ENCODE results near the gene TBK1. TPM values are rescaled to one million over a fixed set of nuclear protein-coding genes. Genes with fewer than 3 reads are reported as not detected.

Gene TBK1
- total RNA-seq = 17.5 TPM
- 10 to 100 TPM; 13.3 to 18.3 (median 14.0) TPM for polyA plus RNA-seq (ENCODE audit: insufficient read depth in 1 of 8, insufficient read length in 8 of 8, low replicate concordance in 1 of 8)
- long read RNA-seq, donor 1 = 0 reads
- long read RNA-seq, donor 2, partial matches to known transcripts = 0 of 1 reads
- long read RNA-seq, donor 2, other reads (novel, unspliced or antisense) = 0 of 1 reads
- long read RNA-seq, donor 3, partial matches to known transcripts = 0 of 4 reads
- long read RNA-seq, donor 3, other reads (novel, unspliced or antisense) = 0 of 4 reads
- long read RNA-seq, donor 4, partial matches to known transcripts = 0 of 1 reads
- long read RNA-seq, donor 4, other reads (novel, unspliced or antisense) = 0 of 1 reads
- long read RNA-seq, donor 5, transcript TBK1-201 (21 exons, 3,256 nt) = major isoform, 8 of 8 reads
- long read RNA-seq, donor 5, partial matches to known transcripts = 0 of 8 reads
- long read RNA-seq, donor 5, other reads (novel, unspliced or antisense) = 0 of 8 reads
- long read RNA-seq, donor 6, partial matches to known transcripts = 0 of 4 reads
- long read RNA-seq, donor 6, other reads (novel, unspliced or antisense) = 0 of 4 reads
- long read RNA-seq, donor 7 = 0 reads
- long read RNA-seq, donor 8, partial matches to known transcripts = 0 of 1 reads
- long read RNA-seq, donor 8, other reads (novel, unspliced or antisense) = 0 of 1 reads
- long read RNA-seq, donor 9 = 0 reads
- long read RNA-seq, donor 10, partial matches to known transcripts = 0 of 4 reads
- long read RNA-seq, donor 10, other reads (novel, unspliced or antisense) = 0 of 4 reads
- long read RNA-seq, donor 11, partial matches to known transcripts = 0 of 3 reads
- long read RNA-seq, donor 11, other reads (novel, unspliced or antisense) = 0 of 3 reads

- peak; percentile 94 for DNase-seq
- no peaks in the 10 kb centered on the region for H3K9me3 ChIP-seq (replicated peaks; ENCODE audit: control insufficient read depth, low read depth, low read length)
- H3K27me3 ChIP-seq (ENCODE audit: control insufficient read depth, insufficient read depth, low read length) = no peaks in the 10 kb centered on the region
- peaks cover 11% of the 10 kb centered on the region for H3K36me3 ChIP-seq (ENCODE audit: control insufficient read depth, insufficient read depth, low read length)
- H3K4me3 ChIP-seq (ENCODE audit: low read length) = peak within 1 kb of the TSS; percentile 98
- H3K4me1 ChIP-seq (ENCODE audit: control insufficient read depth, insufficient read depth, low read length) = peaks cover 4% of the 10 kb centered on the region
- H3K27ac ChIP-seq (ENCODE audit: low read length) = peak within 1 kb of the TSS; percentile 94
- under 1% methylated on average over 92 of the region's 94 CpGs for WGBS (ENCODE audit: insufficient coverage)
Measured at GRCh38 chr12:64451687-64452558, at the start of gene TBK1. TBK1 (plus strand) TSS chr12:64452120; CDS start chr12:64455871, 3,751 bp downstream.

GRCh38 chr12:64402181-64402580 lies 49.7 kb upstream of the TBK1 start:
- DNase-seq = no peak
- Histone ChIP-seq H3K36me3 (ENCODE audit: control insufficient read depth, insufficient read depth, low read length) (no peaks in the 10 kb centered on the region), H3K27me3 (ENCODE audit: control insufficient read depth, insufficient read depth, low read length) (no peaks in the 10 kb centered on the region), H3K4me1 (ENCODE audit: control insufficient read depth, insufficient read depth, low read length) (peaks cover 10% of the 10 kb centered on the region), H3K27ac (ENCODE audit: low read length) (no peak overlapping the region), H3K9me3 (replicated peaks; ENCODE audit: control insufficient read depth, low read depth, low read length) (no peaks in the 10 kb centered on the region), H3K4me3 (ENCODE audit: low read length) (no peak overlapping the region)
- WGBS (ENCODE audit: insufficient coverage) = 89% methylated on average over 3 of the region's 5 CpGs

- WGBS (ENCODE audit: insufficient coverage) = 11% methylated on average over 48 of the region's 60 CpGs
- H3K4me3 ChIP-seq (ENCODE audit: low read length) = peak within 1 kb of the TSS; percentile 94
Measured at GRCh38 chr12:64403707-64404469, 48.0 kb upstream of the TBK1 start, which contains the start of gene XPOT. XPOT (plus strand) TSS chr12:64404392; CDS start chr12:64410036, 5,644 bp downstream.

GRCh38 chr12:64404470-64405256 lies 47.3 kb upstream of the TBK1 start:
- H3K27ac ChIP-seq (ENCODE audit: low read length) = peak overlapping the region; percentile 98
- no peaks in the 10 kb centered on the region for H3K36me3 ChIP-seq (ENCODE audit: control insufficient read depth, insufficient read depth, low read length)
- under 1% methylated on average over 70 of the region's 78 CpGs for WGBS (ENCODE audit: insufficient coverage)
- H3K4me1 ChIP-seq (ENCODE audit: control insufficient read depth, insufficient read depth, low read length) = peaks cover 10% of the 10 kb centered on the region
- DNase-seq = peak; percentile 80
- peak overlapping the region; percentile 94 for H3K4me3 ChIP-seq (ENCODE audit: low read length)
- H3K9me3 ChIP-seq (replicated peaks; ENCODE audit: control insufficient read depth, low read depth, low read length) = no peaks in the 10 kb centered on the region
- no peaks in the 10 kb centered on the region for H3K27me3 ChIP-seq (ENCODE audit: control insufficient read depth, insufficient read depth, low read length)

More at GRCh38 chr12:64403707-64404469, 48.0 kb upstream of the TBK1 start, which contains the start of gene XPOT:
- Histone ChIP-seq H3K9me3 (replicated peaks; ENCODE audit: control insufficient read depth, low read depth, low read length) (no peaks in the 10 kb centered on the region), H3K27ac (ENCODE audit: low read length) (peak within 1 kb of the TSS; percentile 98), H3K36me3 (ENCODE audit: control insufficient read depth, insufficient read depth, low read length) (no peaks in the 10 kb centered on the region), H3K27me3 (ENCODE audit: control insufficient read depth, insufficient read depth, low read length) (no peaks in the 10 kb centered on the region), H3K4me1 (ENCODE audit: control insufficient read depth, insufficient read depth, low read length) (peaks cover 10% of the 10 kb centered on the region)
- DNase-seq = peak; percentile 99

- Histone ChIP-seq H3K4me1 (ENCODE audit: control insufficient read depth, insufficient read depth, low read length) (peaks cover 10% of the 10 kb centered on the region), H3K27ac (ENCODE audit: low read length) (no peak overlapping the region), H3K9me3 (replicated peaks; ENCODE audit: control insufficient read depth, low read depth, low read length) (no peaks in the 10 kb centered on the region), H3K4me3 (ENCODE audit: low read length) (no peak overlapping the region), H3K36me3 (ENCODE audit: control insufficient read depth, insufficient read depth, low read length) (peaks cover 13% of the 10 kb centered on the region), H3K27me3 (ENCODE audit: control insufficient read depth, insufficient read depth, low read length) (no peaks in the 10 kb centered on the region)
- 71% methylated on average over 3 of the region's 9 CpGs for WGBS (ENCODE audit: insufficient coverage)
- DNase-seq = no peak
Measured at GRCh38 chr12:64407342-64408223, 44.3 kb upstream of the TBK1 start.

GRCh38 chr12:64411427-64411826 lies 40.5 kb upstream of the TBK1 start:
- no CpG with 5 or more reads among the region's 2 CpGs for WGBS (ENCODE audit: insufficient coverage)
- no peak for DNase-seq
- H3K4me1 ChIP-seq (ENCODE audit: control insufficient read depth, insufficient read depth, low read length) = no peaks in the 10 kb centered on the region
- no peaks in the 10 kb centered on the region for H3K9me3 ChIP-seq (replicated peaks; ENCODE audit: control insufficient read depth, low read depth, low read length)
- H3K36me3 ChIP-seq (ENCODE audit: control insufficient read depth, insufficient read depth, low read length) = peaks cover 26% of the 10 kb centered on the region
- no peak overlapping the region for H3K27ac ChIP-seq (ENCODE audit: low read length)
- no peaks in the 10 kb centered on the region for H3K27me3 ChIP-seq (ENCODE audit: control insufficient read depth, insufficient read depth, low read length)
- no peak overlapping the region for H3K4me3 ChIP-seq (ENCODE audit: low read length)

- Histone ChIP-seq H3K36me3 (ENCODE audit: control insufficient read depth, insufficient read depth, low read length) (peaks cover 34% of the 10 kb centered on the region), H3K4me3 (ENCODE audit: low read length) (no peak overlapping the region), H3K27me3 (ENCODE audit: control insufficient read depth, insufficient read depth, low read length) (no peaks in the 10 kb centered on the region), H3K27ac (ENCODE audit: low read length) (no peak overlapping the region), H3K9me3 (replicated peaks; ENCODE audit: control insufficient read depth, low read depth, low read length) (no peaks in the 10 kb centered on the region), H3K4me1 (ENCODE audit: control insufficient read depth, insufficient read depth, low read length) (no peaks in the 10 kb centered on the region)
- DNase-seq = no peak
- WGBS (ENCODE audit: insufficient coverage) = no CpG with 5 or more reads among the region's 2 CpGs
Measured at GRCh38 chr12:64412459-64412858, 39.5 kb upstream of the TBK1 start.

- no peaks in the 10 kb centered on the region for H3K9me3 ChIP-seq (replicated peaks; ENCODE audit: control insufficient read depth, low read depth, low read length)
- H3K27me3 ChIP-seq (ENCODE audit: control insufficient read depth, insufficient read depth, low read length) = no peaks in the 10 kb centered on the region
- WGBS (ENCODE audit: insufficient coverage) = no CpG with 5 or more reads among the region's 2 CpGs
- H3K27ac ChIP-seq (ENCODE audit: low read length) = no peak overlapping the region
- no peak overlapping the region for H3K4me3 ChIP-seq (ENCODE audit: low read length)
- peaks cover 40% of the 10 kb centered on the region for H3K36me3 ChIP-seq (ENCODE audit: control insufficient read depth, insufficient read depth, low read length)
- H3K4me1 ChIP-seq (ENCODE audit: control insufficient read depth, insufficient read depth, low read length) = no peaks in the 10 kb centered on the region
- no peak for DNase-seq
Measured at GRCh38 chr12:64413884-64414283, 38.0 kb upstream of the TBK1 start.

All from muscle of leg (tissue), 16 donors.